Stimulated activated CD4-positive, alpha-beta T cell treated with anti-CD3 and anti-CD28 coated beads, Interleukin-2, amount 100 ng/mL, for 24 hours (primary cell): Measurements from ENCODE around the gene MROH9.

Source experiments
- DNase-seq, 2 donors: peaks; one replicate each; pipeline ENCODE4 v3.0.0-alpha.2; 2020

MROH9 gene

GRCh38 chr1:171082606-171083005 is 147.3 kb downstream of the MROH9 start:
- no peak for DNase-seq

- DNase-seq = no peak
Observed at GRCh38 chr1:171083222-171083621, 147.9 kb downstream of the MROH9 start.

GRCh38 chr1:171084091-171084490 is 148.8 kb downstream of the MROH9 start:
- DNase-seq = no peak

- DNase-seq = no peak
Observed at GRCh38 chr1:171084870-171085269, 149.5 kb downstream of the MROH9 start.

- no peak for DNase-seq
Observed at GRCh38 chr1:171087896-171088295, 152.6 kb downstream of the MROH9 start.

GRCh38 chr1:171090604-171091003 is 155.3 kb downstream of the MROH9 start, which contains the start of gene FMO3:
TSS of gene FMO3 (plus strand) at chr1:171090905. CDS start at chr1:171092659, 1,754 bp downstream.
- DNase-seq = no peak

- no peak for DNase-seq
Observed at GRCh38 chr1:171103862-171104261, 168.5 kb downstream of the MROH9 start.

- no peak for DNase-seq
Observed at GRCh38 chr1:171107262-171107940, 172.1 kb downstream of the MROH9 start.

GRCh38 chr1:171107969-171108368 is 172.6 kb downstream of the MROH9 start:
- DNase-seq = no peak

GRCh38 chr1:171109966-171110365 is 174.6 kb downstream of the MROH9 start:
- no peak for DNase-seq

GRCh38 chr1:171110621-171111326 is 175.4 kb downstream of the MROH9 start:
- no peak for DNase-seq

- DNase-seq = no peak
Observed at GRCh38 chr1:171112119-171112518, 176.8 kb downstream of the MROH9 start.

- no peak for DNase-seq
Observed at GRCh38 chr1:171113382-171113781, 178.0 kb downstream of the MROH9 start.
